HEK293 (cell line): Measurements from ENCODE around the gene KRTAP5-9.
"Not testable (repeated sequence)": the region's sequence is repeated elsewhere in the genome, so short reads cannot be mapped to it uniquely, and the experiment has no call there.

ENCODE experiments used
- CTCF ChIA-PET: fragments of 350-600 bp; formaldehyde crosslinking; extraction: SDS; loops from one replicate; lab custom pipeline; 2021; ENCODE audit warnings: antibody characterized with exemption; lab: Yijun Ruan, JAX
- POLR2A ChIA-PET: fragments of 300-600 bp; formaldehyde crosslinking; extraction: SDS; loops from one replicate; lab custom pipeline; 2020; ENCODE audit warnings: antibody characterized with exemption, inconsistent platforms; lab: Yijun Ruan, JAX
- H3K27ac ChIP-seq: fragments of 200-500 bp; sonication (Bioruptor generic); 2 replicates; pipeline ENCODE4 v1.5.1; 2014; ENCODE audit warnings: low read depth, low read length, control low read depth, inconsistent platforms; ENCODE audit errors: extremely low read depth
- H3K36me3 ChIP-seq, 2 experiments: fragments of 200-500 bp in 1 of 2; sonication (Bioruptor generic) in 1 of 2; 1 replicate in 1 of 2; 2 replicates in 1 of 2; pipeline ENCODE4 v1.5.1; 2014 to 2017; ENCODE audit warnings: inconsistent platforms in 2 of 2, low read length in 2 of 2; ENCODE audit not compliant: control insufficient read depth in 2 of 2, insufficient read depth in 1 of 2
- H3K4me1 ChIP-seq: fragments of 200-500 bp; sonication (Bioruptor generic); 2 replicates; pipeline ENCODE4 v1.5.1; 2014; ENCODE audit warnings: mild to moderate bottlenecking, low read length, inconsistent platforms; ENCODE audit not compliant: control insufficient read depth, insufficient read depth
- H3K4me3 ChIP-seq: 2 replicates; pipeline ENCODE4 v1.5.1; 2011; ENCODE audit warnings: low read depth, mild to moderate bottlenecking, control low read depth, low read length, moderate library complexity
- H3K9me3 ChIP-seq: fragments of 200-500 bp; sonication (Bioruptor generic); 2 replicates; pipeline ENCODE4 v1.5.1; 2014; ENCODE audit warnings: low read depth, low read length, inconsistent platforms; ENCODE audit not compliant: control insufficient read depth, insufficient read depth
- MZF1 ChIP-seq: fragments of 450-650 bp; formaldehyde crosslinking; IDR thresholded peaks from 2 replicates; pipeline ENCODE4 v1.5.1; 2017; ENCODE audit warnings: missing biosample characterization, missing genetic modification characterization, borderline replicate concordance
- ZBTB8A ChIP-seq: fragments of 450-650 bp; formaldehyde crosslinking; IDR thresholded peaks from 2 replicates; pipeline ENCODE4 v1.5.1; 2016; ENCODE audit warnings: missing biosample characterization, missing genetic modification characterization
- ZNF174 ChIP-seq: fragments of 450-650 bp; formaldehyde crosslinking; IDR thresholded peaks from 2 replicates; pipeline ENCODE4 v1.5.0; 2017; ENCODE audit warnings: missing biosample characterization, mild to moderate bottlenecking, missing genetic modification characterization
- ZNF184 ChIP-seq: fragments of 450-650 bp; IDR thresholded peaks from 2 replicates; pipeline ENCODE4 v1.5.1; 2018; ENCODE audit warnings: missing biosample characterization, mild to moderate bottlenecking, missing genetic modification characterization
- ZNF2 ChIP-seq: fragments of 450-650 bp; formaldehyde crosslinking; IDR thresholded peaks from 2 replicates; pipeline ENCODE4 v1.5.1; 2016; ENCODE audit warnings: missing biosample characterization, missing genetic modification characterization
- ZNF274 ChIP-seq, 2 experiments: fragments of 200-500 bp in 1 of 2; fragments of 450-650 bp in 1 of 2; sonication (Bioruptor generic) in 1 of 2; formaldehyde crosslinking in 1 of 2; IDR thresholded peaks; 2 replicates each; pipeline versions ENCODE4 v1.5.1 to v1.6.1; 2014 to 2016; ENCODE audit warnings: borderline replicate concordance in 1 of 2, inconsistent platforms in 1 of 2, low read length in 1 of 2, missing biosample characterization in 1 of 2, missing genetic modification characterization in 1 of 2
- ZNF521 ChIP-seq: fragments of 450-650 bp; formaldehyde crosslinking; IDR thresholded peaks from 2 replicates; pipeline ENCODE4 v1.5.1; 2017; ENCODE audit warnings: missing biosample characterization, mild to moderate bottlenecking, missing genetic modification characterization
- ZNF561 ChIP-seq: fragments of 450-650 bp; IDR thresholded peaks from 2 replicates; pipeline ENCODE4 v1.5.1; 2018; ENCODE audit warnings: missing biosample characterization, missing genetic modification characterization, borderline replicate concordance
- ZNF701 ChIP-seq: fragments of 450-650 bp; formaldehyde crosslinking; IDR thresholded peaks from 2 replicates; pipeline ENCODE4 v1.5.1; 2016; ENCODE audit warnings: missing biosample characterization, missing genetic modification characterization
- ZNF837 ChIP-seq: fragments of 450-650 bp; formaldehyde crosslinking; IDR thresholded peaks from 2 replicates; pipeline ENCODE4 v1.5.1; 2016; ENCODE audit warnings: missing biosample characterization, missing genetic modification characterization
- TF ChIP-seq, protein P1 (sequence below): fragments of 450-650 bp; formaldehyde crosslinking; optimal IDR thresholded peaks from 2 replicates; pipeline ENCODE3; 2016; ENCODE audit warnings: missing biosample characterization, mild to moderate bottlenecking, missing genetic modification characterization
- TF ChIP-seq, protein P2 (sequence below): fragments of 450-650 bp; formaldehyde crosslinking; IDR thresholded peaks from 2 replicates; pipeline ENCODE4 v1.5.1; 2016; ENCODE audit warnings: missing biosample characterization, missing genetic modification characterization
- TF ChIP-seq, protein P3 (sequence below): fragments of 450-650 bp; formaldehyde crosslinking; conservative IDR thresholded peaks from 2 replicates; pipeline ENCODE4 v1.5.1; 2016; ENCODE audit warnings: low read depth, missing biosample characterization, missing genetic modification characterization

The KRTAP5-9 gene

DNA sequence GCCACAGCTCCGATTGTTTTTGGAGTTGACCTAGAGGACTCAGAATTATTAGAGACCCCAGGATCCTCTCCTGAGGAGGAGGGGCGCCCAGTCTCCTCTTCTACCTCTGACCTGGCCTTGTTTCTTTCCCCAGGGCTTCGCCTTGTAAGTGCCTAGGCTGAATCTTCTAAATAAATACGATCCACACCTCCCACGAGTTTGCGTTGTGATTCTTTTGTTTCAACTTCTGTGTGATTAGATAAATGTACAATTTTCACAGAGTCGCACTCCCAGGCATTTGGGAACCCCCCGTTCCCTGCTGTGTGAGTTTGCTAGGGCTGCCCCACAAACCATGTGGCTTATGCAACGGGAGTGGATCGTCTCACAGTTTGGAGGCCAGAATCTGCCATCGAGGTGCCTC lies 9.2 kb upstream of the KRTAP5-9 start:
- no peaks in the 10 kb centered on the region for H3K9me3 ChIP-seq
- ChIA-PET POLR2A (no interaction called here), CTCF (no interaction called here)
- TF ChIP-seq ZNF274 (IDR thresholded peaks at IDR 0.05; ENCODE audit: low read length), result no peak
- no peak for TF ChIP-seq ZNF274 (tag by site-specific recombination; IDR thresholded peaks at IDR 0.05; ENCODE audit: borderline replicate concordance)
- H3K27ac ChIP-seq, result no peak overlapping the region
- no peak overlapping the region for H3K4me3 ChIP-seq
- no peaks in the 10 kb centered on the region for H3K36me3 ChIP-seq
- no peaks in the 10 kb centered on the region for H3K4me1 ChIP-seq

DNA sequence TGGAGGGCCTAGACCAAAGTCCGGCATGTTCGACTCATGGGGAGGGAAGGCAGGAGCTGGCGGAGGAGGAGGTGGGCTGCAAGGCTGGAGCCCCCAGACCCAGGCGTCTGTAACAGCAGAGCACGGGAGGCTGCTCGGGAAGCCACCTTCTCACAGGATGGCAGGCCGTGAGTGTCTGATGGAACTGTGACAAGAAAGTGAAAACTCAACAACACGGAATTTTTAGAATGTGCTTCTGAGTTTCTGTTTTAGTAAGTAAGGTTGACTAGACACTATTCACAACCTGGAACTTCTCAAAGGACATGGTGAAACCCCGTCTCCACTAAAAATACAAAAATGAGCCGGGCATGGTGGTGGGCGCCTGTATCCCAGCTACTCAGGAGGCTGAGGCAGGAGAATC lies 8.2 kb upstream of the KRTAP5-9 start:
- CTCF ChIA-PET, H3K4me3 ChIP-seq, H3K9me3 ChIP-seq, H3K36me3 ChIP-seq, H3K27ac ChIP-seq, H3K4me1 ChIP-seq, POLR2A ChIA-PET: not testable (repeated sequence)

DNA sequence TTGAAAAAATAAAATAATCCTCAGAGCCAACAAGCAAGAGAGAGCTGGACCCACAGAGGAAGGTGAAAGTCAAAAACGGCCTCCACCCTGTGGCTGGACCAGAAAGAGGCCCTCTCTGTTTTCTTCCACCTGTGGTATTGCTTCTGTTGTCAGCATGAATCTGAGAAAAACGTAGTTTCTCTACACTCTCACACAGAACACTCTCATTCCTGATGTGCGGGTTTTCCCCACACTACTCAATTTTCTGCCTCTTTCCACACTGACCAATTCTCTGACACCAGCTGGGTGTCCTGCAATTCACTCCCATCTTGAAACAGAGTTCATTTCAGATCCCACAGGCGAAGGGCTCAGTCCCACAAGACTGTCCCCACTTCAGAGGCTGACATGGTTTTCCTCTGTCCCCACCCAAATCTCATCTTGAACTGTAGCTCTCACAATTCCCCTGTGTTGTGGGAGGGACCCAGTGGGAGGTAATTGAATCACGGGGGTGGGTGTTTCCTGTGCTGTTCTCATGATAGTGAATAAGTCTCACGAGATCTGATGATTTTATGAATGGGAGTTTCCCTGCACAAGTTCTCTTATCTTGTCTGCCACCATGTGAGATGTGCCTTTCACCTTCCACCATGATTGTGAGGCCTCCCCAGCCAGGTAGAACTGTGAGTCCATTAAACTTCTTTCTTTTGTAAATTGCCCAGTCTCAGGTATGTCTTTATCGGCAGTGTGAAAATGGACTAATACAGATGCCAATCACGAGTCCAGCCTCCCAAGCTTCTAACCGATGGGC lies 7.5 kb upstream of the KRTAP5-9 start:
- H3K36me3 ChIP-seq, H3K4me1 ChIP-seq, H3K9me3 ChIP-seq, H3K4me3 ChIP-seq, H3K27ac ChIP-seq, CTCF ChIA-PET, POLR2A ChIA-PET: not testable (repeated sequence)

DNA sequence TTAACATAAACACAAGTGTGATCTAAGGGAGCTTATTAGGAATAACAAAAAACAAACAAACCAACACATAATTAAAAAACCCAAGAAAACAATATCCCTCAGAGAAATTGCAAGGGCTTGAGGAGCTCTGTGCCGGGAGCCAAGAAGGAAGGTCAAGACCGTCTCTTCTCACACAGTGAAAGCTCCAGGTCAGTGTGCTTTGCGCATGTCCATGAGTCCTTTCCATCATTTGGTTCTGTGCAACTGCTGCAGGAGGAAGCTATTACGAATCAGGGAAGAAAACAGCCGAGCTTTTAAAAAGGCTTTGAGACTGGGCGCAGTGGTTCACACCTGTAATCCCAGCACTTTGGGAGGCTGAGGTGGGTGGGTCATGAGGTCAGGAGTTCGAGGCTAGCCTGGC lies 5.8 kb upstream of the KRTAP5-9 start:
- Histone ChIP-seq H3K36me3 (no peaks in the 10 kb centered on the region), H3K9me3 (no peaks in the 10 kb centered on the region), H3K27ac (no peak overlapping the region), H3K4me3 (no peak overlapping the region), H3K4me1 (no peaks in the 10 kb centered on the region)
- ChIA-PET CTCF (interaction anchor here (0.6 kb wide), 1 partner anchor 739 kb away, joined by 3 read pairs; no protein-coding TSS in a partner anchor), POLR2A (no interaction called here)
- TF ChIP-seq ZBTB8A (tag by site-specific recombination) (no peak), MZF1 (tag by site-specific recombination) (no peak), ZNF521 (tag by site-specific recombination) (no peak)
- TF ChIP-seq, protein P1, sequence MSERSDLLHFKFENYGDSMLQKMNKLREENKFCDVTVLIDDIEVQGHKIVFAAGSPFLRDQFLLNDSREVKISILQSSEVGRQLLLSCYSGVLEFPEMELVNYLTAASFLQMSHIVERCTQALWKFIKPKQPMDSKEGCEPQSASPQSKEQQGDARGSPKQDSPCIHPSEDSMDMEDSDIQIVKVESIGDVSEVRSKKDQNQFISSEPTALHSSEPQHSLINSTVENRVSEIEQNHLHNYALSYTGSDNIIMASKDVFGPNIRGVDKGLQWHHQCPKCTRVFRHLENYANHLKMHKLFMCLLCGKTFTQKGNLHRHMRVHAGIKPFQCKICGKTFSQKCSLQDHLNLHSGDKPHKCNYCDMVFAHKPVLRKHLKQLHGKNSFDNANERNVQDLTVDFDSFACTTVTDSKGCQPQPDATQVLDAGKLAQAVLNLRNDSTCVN (tag by site-specific recombination), result no peak
- TF ChIP-seq, protein P2, sequence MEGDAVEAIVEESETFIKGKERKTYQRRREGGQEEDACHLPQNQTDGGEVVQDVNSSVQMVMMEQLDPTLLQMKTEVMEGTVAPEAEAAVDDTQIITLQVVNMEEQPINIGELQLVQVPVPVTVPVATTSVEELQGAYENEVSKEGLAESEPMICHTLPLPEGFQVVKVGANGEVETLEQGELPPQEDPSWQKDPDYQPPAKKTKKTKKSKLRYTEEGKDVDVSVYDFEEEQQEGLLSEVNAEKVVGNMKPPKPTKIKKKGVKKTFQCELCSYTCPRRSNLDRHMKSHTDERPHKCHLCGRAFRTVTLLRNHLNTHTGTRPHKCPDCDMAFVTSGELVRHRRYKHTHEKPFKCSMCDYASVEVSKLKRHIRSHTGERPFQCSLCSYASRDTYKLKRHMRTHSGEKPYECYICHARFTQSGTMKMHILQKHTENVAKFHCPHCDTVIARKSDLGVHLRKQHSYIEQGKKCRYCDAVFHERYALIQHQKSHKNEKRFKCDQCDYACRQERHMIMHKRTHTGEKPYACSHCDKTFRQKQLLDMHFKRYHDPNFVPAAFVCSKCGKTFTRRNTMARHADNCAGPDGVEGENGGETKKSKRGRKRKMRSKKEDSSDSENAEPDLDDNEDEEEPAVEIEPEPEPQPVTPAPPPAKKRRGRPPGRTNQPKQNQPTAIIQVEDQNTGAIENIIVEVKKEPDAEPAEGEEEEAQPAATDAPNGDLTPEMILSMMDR (tag by site-specific recombination), result no peak

DNA sequence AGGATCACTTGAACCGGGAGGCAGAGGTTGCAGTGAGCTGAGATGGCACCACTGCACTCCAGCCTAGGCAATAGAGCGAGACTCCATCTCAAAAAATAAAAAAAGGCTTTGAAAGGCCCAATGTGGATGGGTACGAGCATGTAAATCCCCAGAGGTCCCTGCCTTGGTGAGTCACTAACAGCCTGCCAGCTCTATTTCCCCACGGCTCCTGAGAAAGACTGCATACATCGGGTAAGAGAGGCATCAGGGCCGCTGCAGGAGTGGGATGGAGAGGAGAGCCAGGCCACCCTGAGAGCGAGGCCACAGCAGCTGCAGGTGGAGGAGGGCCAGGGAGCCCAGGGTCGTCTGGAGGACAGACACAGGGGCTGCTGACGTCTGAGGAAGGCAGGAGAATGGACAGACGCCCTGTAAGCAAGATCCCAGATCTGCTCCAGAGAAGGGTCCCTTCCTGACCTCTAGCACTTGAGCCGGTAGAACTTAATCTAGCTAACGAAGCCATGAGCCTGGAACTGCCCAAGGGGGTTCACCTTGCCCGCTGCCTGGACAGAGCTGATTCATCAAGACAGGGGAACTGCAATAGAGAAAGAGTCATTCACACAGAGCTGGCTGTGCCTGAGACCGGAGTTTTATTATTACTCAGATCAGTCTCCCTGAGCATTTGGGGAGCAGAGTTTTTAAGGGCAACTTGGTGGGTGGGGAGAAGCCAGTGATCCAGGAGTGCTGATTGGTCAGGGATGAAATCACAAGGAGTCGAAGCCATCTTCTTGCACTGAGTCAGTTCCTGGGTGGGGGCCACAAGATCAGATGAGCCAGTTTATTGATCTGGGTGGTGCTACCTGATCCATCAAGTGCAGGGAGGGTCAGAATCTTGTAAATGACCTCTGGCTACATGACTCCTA lies 5.1 kb upstream of the KRTAP5-9 start:
- ChIA-PET POLR2A (no interaction called here), CTCF (no interaction called here)
- Histone ChIP-seq H3K27ac (no peak overlapping the region), H3K36me3 (no peaks in the 10 kb centered on the region), H3K9me3 (no peaks in the 10 kb centered on the region), H3K4me3 (no peak overlapping the region), H3K4me1 (no peaks in the 10 kb centered on the region)
- TF ChIP-seq ZNF174 (tag by site-specific recombination), result no peak
- TF ChIP-seq ZNF701, result no peak
- no peak for TF ChIP-seq ZNF184 (tag by site-specific recombination)
- TF ChIP-seq ZNF561 (tag by site-specific recombination), result no peak
- TF ChIP-seq, protein P3, sequence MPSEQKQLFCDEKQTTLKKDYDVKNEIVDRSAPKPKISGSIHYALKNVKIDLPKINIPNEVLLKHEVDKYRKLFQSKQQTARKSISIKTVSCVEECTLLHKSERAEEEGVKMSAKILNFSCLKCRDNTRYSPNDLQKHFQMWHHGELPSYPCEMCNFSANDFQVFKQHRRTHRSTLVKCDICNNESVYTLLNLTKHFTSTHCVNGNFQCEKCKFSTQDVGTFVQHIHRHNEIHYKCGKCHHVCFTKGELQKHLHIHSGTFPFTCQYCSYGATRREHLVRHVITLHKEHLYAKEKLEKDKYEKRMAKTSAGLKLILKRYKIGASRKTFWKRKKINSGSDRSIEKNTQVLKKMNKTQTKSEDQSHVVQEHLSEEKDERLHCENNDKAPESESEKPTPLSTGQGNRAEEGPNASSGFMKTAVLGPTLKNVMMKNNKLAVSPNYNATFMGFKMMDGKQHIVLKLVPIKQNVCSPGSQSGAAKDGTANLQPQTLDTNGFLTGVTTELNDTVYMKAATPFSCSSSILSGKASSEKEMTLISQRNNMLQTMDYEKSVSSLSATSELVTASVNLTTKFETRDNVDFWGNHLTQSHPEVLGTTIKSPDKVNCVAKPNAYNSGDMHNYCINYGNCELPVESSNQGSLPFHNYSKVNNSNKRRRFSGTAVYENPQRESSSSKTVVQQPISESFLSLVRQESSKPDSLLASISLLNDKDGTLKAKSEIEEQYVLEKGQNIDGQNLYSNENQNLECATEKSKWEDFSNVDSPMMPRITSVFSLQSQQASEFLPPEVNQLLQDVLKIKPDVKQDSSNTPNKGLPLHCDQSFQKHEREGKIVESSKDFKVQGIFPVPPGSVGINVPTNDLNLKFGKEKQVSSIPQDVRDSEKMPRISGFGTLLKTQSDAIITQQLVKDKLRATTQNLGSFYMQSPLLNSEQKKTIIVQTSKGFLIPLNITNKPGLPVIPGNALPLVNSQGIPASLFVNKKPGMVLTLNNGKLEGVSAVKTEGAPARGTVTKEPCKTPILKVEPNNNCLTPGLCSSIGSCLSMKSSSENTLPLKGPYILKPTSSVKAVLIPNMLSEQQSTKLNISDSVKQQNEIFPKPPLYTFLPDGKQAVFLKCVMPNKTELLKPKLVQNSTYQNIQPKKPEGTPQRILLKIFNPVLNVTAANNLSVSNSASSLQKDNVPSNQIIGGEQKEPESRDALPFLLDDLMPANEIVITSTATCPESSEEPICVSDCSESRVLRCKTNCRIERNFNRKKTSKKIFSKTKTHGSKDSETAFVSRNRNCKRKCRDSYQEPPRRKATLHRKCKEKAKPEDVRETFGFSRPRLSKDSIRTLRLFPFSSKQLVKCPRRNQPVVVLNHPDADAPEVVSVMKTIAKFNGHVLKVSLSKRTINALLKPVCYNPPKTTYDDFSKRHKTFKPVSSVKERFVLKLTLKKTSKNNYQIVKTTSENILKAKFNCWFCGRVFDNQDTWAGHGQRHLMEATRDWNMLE, result no peak
- TF ChIP-seq ZNF837, result no peak
- TF ChIP-seq ZNF2 (tag by site-specific recombination), result no peak
